GM12875 (cell line): Measurements from ENCODE around the gene ME2.
"Not testable (repeated sequence)": the region's sequence is repeated elsewhere in the genome, so short reads cannot be mapped to it uniquely, and the experiment has no call there.

ENCODE experiments used
- H3K4me3 ChIP-seq: one replicate; pipeline ENCODE4 v1.5.1; 2011; ENCODE audit warnings: low read depth, low read length, control low read depth
- CTCF ChIP-seq: IDR thresholded peaks from 2 replicates; pipeline ENCODE4 v1.5.1; 2011; ENCODE audit warnings: low read depth, mild to moderate bottlenecking, control low read depth, inconsistent platforms, low read length, moderate library complexity, borderline replicate concordance; ENCODE audit not compliant: insufficient read depth

The ME2 gene

GRCh38 chr18:50938912-50939311 is 60.0 kb downstream of the ME2 start:
- H3K4me3 ChIP-seq: no peak overlapping the region
- TF ChIP-seq CTCF: no peak

GRCh38 chr18:50944245-50944932 is 65.5 kb downstream of the ME2 start:
- no peak overlapping the region for H3K4me3 ChIP-seq
- TF ChIP-seq CTCF: no peak

GRCh38 chr18:50945918-50946317 is 67.0 kb downstream of the ME2 start:
- not testable (repeated sequence) for H3K4me3 ChIP-seq

- TF ChIP-seq CTCF: no peak
- no peak overlapping the region for H3K4me3 ChIP-seq
These were observed 69.0 kb downstream of the ME2 start for GRCh38 chr18:50947899-50948298.

GRCh38 chr18:50949185-50949584 is 70.3 kb downstream of the ME2 start:
- H3K4me3 ChIP-seq: no peak overlapping the region
- TF ChIP-seq CTCF: no peak

- TF ChIP-seq CTCF: no peak
- H3K4me3 ChIP-seq: no peak overlapping the region
These were observed 71.7 kb downstream of the ME2 start for GRCh38 chr18:50950626-50951025.

- H3K4me3 ChIP-seq: no peak overlapping the region
- no peak for TF ChIP-seq CTCF
These were observed 74.9 kb downstream of the ME2 start for GRCh38 chr18:50953822-50954221.

- H3K4me3 ChIP-seq: no peak overlapping the region
- TF ChIP-seq CTCF: no peak
These were observed 76.3 kb downstream of the ME2 start for GRCh38 chr18:50955253-50955652.
